ENCODE measurements around the gene DPF3. TPM values are rescaled to one million over a fixed set of nuclear protein-coding genes. Genes with fewer than 3 reads are reported as not detected.

The DPF3 gene
- total and polyA plus RNA-seq, 7 donors = 2.3 to 25.3 (median 19.4) TPM

DNA sequence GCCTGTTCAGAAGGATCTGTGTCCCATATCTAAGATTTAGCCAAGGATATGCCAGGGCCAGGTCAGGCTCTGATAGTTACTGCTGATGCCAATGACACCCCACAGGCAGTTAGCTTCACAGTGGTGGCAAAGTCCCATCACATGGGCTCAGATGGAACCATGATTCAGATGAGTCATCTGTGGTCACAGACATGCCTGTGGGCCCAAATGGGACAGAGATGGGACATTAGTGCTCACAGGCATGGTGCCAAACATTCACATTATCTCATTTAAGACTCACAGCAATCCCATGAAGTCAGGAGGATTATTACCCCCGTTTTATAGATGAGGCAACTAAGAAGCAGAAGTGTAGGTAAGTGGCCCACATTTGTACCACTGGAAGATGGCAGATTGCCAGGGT lies 207.8 kb downstream of the DPF3 start:
- Histone ChIP-seq H3K4me3 (no peak overlapping the region), H3K36me3 (ENCODE audit: insufficient read depth in 1 of 2, low read depth in 1 of 2) (peaks cover 0 to 3% of the 10 kb centered on the region in 2 donors), H3K4me1 (peaks cover 10% of the 10 kb centered on the region), H3K27me3 (ENCODE audit: insufficient read depth in 3 of 3, low read length in 2 of 3) (no peaks in the 10 kb centered on the region), H3K9me3 (no peaks in the 10 kb centered on the region), H3K27ac (peak overlapping the region; percentile 57)
- ATAC-seq = peak; percentile 46 to 77 (median 76)
- no peak for DNase-seq
- TF ChIP-seq, protein P1, sequence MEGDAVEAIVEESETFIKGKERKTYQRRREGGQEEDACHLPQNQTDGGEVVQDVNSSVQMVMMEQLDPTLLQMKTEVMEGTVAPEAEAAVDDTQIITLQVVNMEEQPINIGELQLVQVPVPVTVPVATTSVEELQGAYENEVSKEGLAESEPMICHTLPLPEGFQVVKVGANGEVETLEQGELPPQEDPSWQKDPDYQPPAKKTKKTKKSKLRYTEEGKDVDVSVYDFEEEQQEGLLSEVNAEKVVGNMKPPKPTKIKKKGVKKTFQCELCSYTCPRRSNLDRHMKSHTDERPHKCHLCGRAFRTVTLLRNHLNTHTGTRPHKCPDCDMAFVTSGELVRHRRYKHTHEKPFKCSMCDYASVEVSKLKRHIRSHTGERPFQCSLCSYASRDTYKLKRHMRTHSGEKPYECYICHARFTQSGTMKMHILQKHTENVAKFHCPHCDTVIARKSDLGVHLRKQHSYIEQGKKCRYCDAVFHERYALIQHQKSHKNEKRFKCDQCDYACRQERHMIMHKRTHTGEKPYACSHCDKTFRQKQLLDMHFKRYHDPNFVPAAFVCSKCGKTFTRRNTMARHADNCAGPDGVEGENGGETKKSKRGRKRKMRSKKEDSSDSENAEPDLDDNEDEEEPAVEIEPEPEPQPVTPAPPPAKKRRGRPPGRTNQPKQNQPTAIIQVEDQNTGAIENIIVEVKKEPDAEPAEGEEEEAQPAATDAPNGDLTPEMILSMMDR (IDR thresholded peaks at IDR 0.05) = no peak
- intact Hi-C loops (cut with DNase I) = no loop called here
- 65 to 80% (median 75%) methylated on average over 1 of the region's 1 CpG for WGBS, 3 donors

DNA sequence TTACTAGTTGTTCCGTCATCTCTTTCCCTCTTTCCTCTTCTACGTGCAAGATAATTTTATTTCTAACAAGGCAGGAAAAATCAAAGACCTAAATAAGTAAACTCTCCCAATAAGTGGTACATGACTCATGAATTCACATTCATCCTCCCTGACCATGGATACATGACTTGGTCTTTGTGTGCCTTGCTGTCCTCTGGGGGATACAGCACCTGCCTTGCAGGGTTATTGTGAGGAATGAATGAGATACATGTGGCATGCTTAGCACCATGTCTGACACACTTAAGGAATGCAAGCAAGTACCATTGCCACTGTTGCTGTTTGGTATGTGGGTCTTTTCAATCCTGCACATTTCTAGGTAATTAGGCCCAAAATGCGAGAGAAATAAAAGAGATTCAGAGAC lies 208.4 kb downstream of the DPF3 start:
- Histone ChIP-seq H3K9me3 (no peaks in the 10 kb centered on the region), H3K27me3 (ENCODE audit: insufficient read depth in 3 of 3, low read length in 2 of 3) (no peaks in the 10 kb centered on the region), H3K4me1 (peaks cover 10% of the 10 kb centered on the region), H3K27ac (peak overlapping the region; percentile 57), H3K4me3 (no peak overlapping the region), H3K36me3 (ENCODE audit: insufficient read depth in 1 of 2, low read depth in 1 of 2) (no peaks in the 10 kb centered on the region)
- intact Hi-C loops (cut with DNase I) = no loop called here
- DNase-seq (no peak), ATAC-seq (no peak)
- 96 to 98% (median 97%) methylated on average over 3 of the region's 3 CpGs for WGBS, 3 donors
- TF ChIP-seq, protein P1 (IDR thresholded peaks at IDR 0.05) = no peak

DNA sequence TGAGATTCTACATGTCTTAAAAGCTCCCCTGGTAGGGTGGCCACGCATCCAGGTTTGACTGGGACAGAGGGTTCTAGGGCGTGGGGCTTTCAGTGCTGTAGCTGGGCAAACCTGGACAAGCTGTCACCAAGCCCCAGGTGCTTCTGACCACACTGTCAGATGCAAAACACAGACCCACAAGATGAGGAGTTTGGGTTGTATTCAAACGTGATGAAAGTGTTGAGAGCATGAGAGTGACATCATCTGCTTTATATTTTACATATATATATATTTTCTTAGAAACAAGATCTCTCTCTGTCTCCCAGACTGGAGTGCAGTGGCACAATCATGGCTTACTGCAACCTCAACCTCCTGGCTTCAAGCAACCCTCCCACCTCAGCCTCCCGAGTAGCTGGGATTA lies 210.1 kb downstream of the DPF3 start:
- Histone ChIP-seq H3K9me3 (no peaks in the 10 kb centered on the region), H3K27ac (no peak overlapping the region), H3K27me3 (ENCODE audit: insufficient read depth in 3 of 3, low read length in 2 of 3) (no peaks in the 10 kb centered on the region), H3K4me3 (no peak overlapping the region), H3K36me3 (ENCODE audit: insufficient read depth in 1 of 2, low read depth in 1 of 2) (no peaks in the 10 kb centered on the region), H3K4me1 (peaks cover 10% of the 10 kb centered on the region)
- 75 to 83% (median 80%) methylated on average over 4 of the region's 4 CpGs for WGBS, 3 donors
- DNase-seq (no peak), ATAC-seq (no peak)
- intact Hi-C loops (cut with DNase I) = no loop called here
- TF ChIP-seq, protein P1 (IDR thresholded peaks at IDR 0.05) = no peak

DNA sequence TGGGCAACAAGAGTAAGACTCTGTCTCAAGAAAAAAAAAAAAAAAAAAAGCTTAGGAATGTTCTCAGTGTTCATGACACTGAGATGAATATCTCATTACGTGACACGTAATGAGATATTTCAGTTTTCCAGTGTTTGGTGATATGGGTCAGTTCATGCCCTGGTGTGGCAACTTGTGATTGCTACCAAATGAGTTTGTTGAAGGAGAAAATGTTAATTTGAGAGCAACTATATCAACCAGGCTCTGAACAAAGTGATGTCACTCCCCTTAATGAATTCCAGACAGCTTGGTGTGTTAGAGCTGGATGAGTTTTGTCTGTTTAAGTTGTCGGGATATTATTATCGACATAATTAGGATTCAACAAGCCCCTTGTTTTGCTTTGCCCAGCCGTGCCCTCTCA lies 211.7 kb downstream of the DPF3 start:
- H3K27ac ChIP-seq = no peak overlapping the region
- ATAC-seq (no peak), DNase-seq (no peak)
- no peaks in the 10 kb centered on the region for H3K36me3 ChIP-seq (ENCODE audit: insufficient read depth in 1 of 2, low read depth in 1 of 2)
- intact Hi-C loops (cut with DNase I) = no loop called here
- no peak overlapping the region for H3K4me3 ChIP-seq
- H3K9me3 ChIP-seq = no peaks in the 10 kb centered on the region
- H3K27me3 ChIP-seq (ENCODE audit: insufficient read depth in 3 of 3, low read length in 2 of 3) = no peaks in the 10 kb centered on the region
- 66 to 91% (median 68%) methylated on average over 5 of the region's 5 CpGs for WGBS, 3 donors
- TF ChIP-seq, protein P1 (IDR thresholded peaks at IDR 0.05) = no peak
- peaks cover 14% of the 10 kb centered on the region for H3K4me1 ChIP-seq
